Peyer's patch (tissue), 4 donors: ENCODE data around the gene AOX1.

Experiments
- CTCF ChIP-seq, 6 experiments: fragments of 450-650 bp in 4 of 6; fragments of 200-600 bp in 2 of 6; sonication (generic) in 1 of 6; IDR thresholded peaks; one replicate each; pipeline ENCODE4 v1.5.1; 2017 to 2019; ENCODE audit warnings: antibody characterized with exemption in 6 of 6, mild to moderate bottlenecking in 3 of 6, moderate library complexity in 1 of 6
- POLR2A ChIP-seq, 2 donors: fragments of 450-650 bp; IDR thresholded peaks; one replicate each; pipeline ENCODE4 v1.5.1; 2017; ENCODE audit warnings: antibody characterized with exemption in 2 of 2, mild to moderate bottlenecking in 2 of 2, moderate library complexity in 2 of 2

- no peak for TF ChIP-seq CTCF (IDR thresholded peaks at IDR 0.05)
- TF ChIP-seq POLR2A (IDR thresholded peaks at IDR 0.05) = no peak
These were observed 66.3 kb downstream of the AOX1 start for GRCh38 chr2:200652158-200652557.
